HepG2 (cell line): ENCODE measurements around the gene IGFBP6. TPM values are rescaled to one million over a fixed set of nuclear protein-coding genes. Genes with fewer than 3 reads are reported as not detected.

Experiments used
- CCDC6 ChIP-seq: sonication (generic); formaldehyde crosslinking; IDR thresholded peaks from 2 replicates; pipeline ENCODE4 v1.8.1; 2022; ENCODE audit warnings: mild to moderate bottlenecking, missing genetic modification reagents, moderate library complexity
- HDAC1 ChIP-seq: sonication (generic); formaldehyde crosslinking; IDR thresholded peaks from 2 replicates; pipeline ENCODE4 v1.5.1; 2020; ENCODE audit warnings: mild to moderate bottlenecking, missing genetic modification reagents
- IKZF1 ChIP-seq: fragments of 450-650 bp; IDR thresholded peaks from 2 replicates; pipeline ENCODE4 v1.7.1; 2016
- MIXL1 ChIP-seq: IDR thresholded peaks from 2 replicates; pipeline ENCODE4 v1.6.1; 2016
- NPAS2 ChIP-seq: sonication (generic); formaldehyde crosslinking; IDR thresholded peaks from 2 replicates; pipeline ENCODE4 v1.8.0; 2022; ENCODE audit warnings: mild to moderate bottlenecking, missing genetic modification reagents, borderline replicate concordance
- PAWR ChIP-seq: sonication (generic); formaldehyde crosslinking; IDR thresholded peaks from 2 replicates; pipeline ENCODE4 v1.4.0; 2020; ENCODE audit warnings: missing genetic modification reagents, mild to moderate bottlenecking, borderline replicate concordance
- PHF21A ChIP-seq: sonication (generic); formaldehyde crosslinking; IDR thresholded peaks from 2 replicates; pipeline ENCODE4 v1.5.0; 2020; ENCODE audit warnings: mild to moderate bottlenecking, missing genetic modification reagents
- REPIN1 ChIP-seq: sonication (generic); formaldehyde crosslinking; IDR thresholded peaks from 2 replicates; pipeline ENCODE4 v1.8.0; 2022; ENCODE audit warnings: missing genetic modification reagents, low read depth, mild to moderate bottlenecking, borderline replicate concordance
- RXRB ChIP-seq: IDR thresholded peaks from 2 replicates; pipeline ENCODE4 v1.6.1; 2016; ENCODE audit warnings: borderline replicate concordance, missing genetic modification reagents, missing compliant biosample characterization
- YEATS2 ChIP-seq: sonication (generic); formaldehyde crosslinking; IDR thresholded peaks from 2 replicates; pipeline ENCODE4 v1.4.0; 2020; ENCODE audit warnings: missing genetic modification reagents, borderline replicate concordance
- ZNF382 ChIP-seq: sonication (generic); formaldehyde crosslinking; IDR thresholded peaks from 2 replicates; pipeline ENCODE4 v1.5.0; 2020; ENCODE audit warnings: missing genetic modification reagents, mild to moderate bottlenecking, borderline replicate concordance
- ZNF619 ChIP-seq: sonication (generic); formaldehyde crosslinking; IDR thresholded peaks from 2 replicates; pipeline ENCODE4 v1.4.0; 2020; ENCODE audit warnings: mild to moderate bottlenecking, missing genetic modification reagents
- ZNF720 ChIP-seq: sonication (generic); formaldehyde crosslinking; IDR thresholded peaks from 2 replicates; pipeline ENCODE4 v1.4.0; 2020; ENCODE audit warnings: missing genetic modification reagents
- polyA plus RNA-seq, 8 experiments: library from polyadenylated mRNA; depleted of rRNA in 3 of 8; stranded (reverse) in 7 of 8; unstranded in 1 of 8; fragments of >200 nt; fragmentation: Illumina TruSeq in 4 of 8; extraction: Trizol in 4 of 8; gene quantifications; 2 replicates each; pipeline versions ENCODE4 v1.2.1 to v1.2.3, GENCODE V29; 2011 to 2016; ENCODE audit warnings: low read depth in 4 of 8, missing spikeins in 1 of 8, mixed read lengths in 1 of 8; ENCODE audit not compliant: insufficient read depth in 1 of 8
- total RNA-seq, 5 experiments: library from RNA; depleted of rRNA; stranded (reverse); fragments of >200 nt; fragmentation: Illumina TruSeq; extraction: Trizol; gene quantifications; 2 replicates each; pipeline ENCODE4 v1.2.3, GENCODE V29; 2016; ENCODE audit warnings: low read depth in 1 of 5
- TF ChIP-seq, protein P1 (sequence below): sonication (generic); formaldehyde crosslinking; IDR thresholded peaks from 2 replicates; pipeline ENCODE4 v1.8.0; 2022; ENCODE audit warnings: missing genetic modification reagents, mild to moderate bottlenecking, moderate library complexity, borderline replicate concordance
- TF ChIP-seq, protein P2 (sequence below): IDR thresholded peaks from 2 replicates; pipeline ENCODE4 v1.4.0; 2020; ENCODE audit warnings: mild to moderate bottlenecking, missing genetic modification reagents
- TF ChIP-seq, protein P3 (sequence below): sonication (generic); formaldehyde crosslinking; IDR thresholded peaks from 2 replicates; pipeline ENCODE4 v1.4.0; 2020; ENCODE audit warnings: missing genetic modification reagents, borderline replicate concordance
- TF ChIP-seq, protein P4 (sequence below): sonication (generic); formaldehyde crosslinking; IDR thresholded peaks from 2 replicates; pipeline ENCODE4 v1.5.0; 2020; ENCODE audit warnings: missing genetic modification reagents
- TF ChIP-seq, protein P5 (sequence below): sonication (generic); formaldehyde crosslinking; IDR thresholded peaks from 2 replicates; pipeline ENCODE4 v1.4.0; 2020; ENCODE audit warnings: missing genetic modification reagents

Gene IGFBP6
- total and polyA plus RNA-seq, 2 of the 13 experiments (the other 11 are each of a cell fraction or from before 2014, with no cell fraction given), result 3.9 to 25.2 TPM

DNA sequence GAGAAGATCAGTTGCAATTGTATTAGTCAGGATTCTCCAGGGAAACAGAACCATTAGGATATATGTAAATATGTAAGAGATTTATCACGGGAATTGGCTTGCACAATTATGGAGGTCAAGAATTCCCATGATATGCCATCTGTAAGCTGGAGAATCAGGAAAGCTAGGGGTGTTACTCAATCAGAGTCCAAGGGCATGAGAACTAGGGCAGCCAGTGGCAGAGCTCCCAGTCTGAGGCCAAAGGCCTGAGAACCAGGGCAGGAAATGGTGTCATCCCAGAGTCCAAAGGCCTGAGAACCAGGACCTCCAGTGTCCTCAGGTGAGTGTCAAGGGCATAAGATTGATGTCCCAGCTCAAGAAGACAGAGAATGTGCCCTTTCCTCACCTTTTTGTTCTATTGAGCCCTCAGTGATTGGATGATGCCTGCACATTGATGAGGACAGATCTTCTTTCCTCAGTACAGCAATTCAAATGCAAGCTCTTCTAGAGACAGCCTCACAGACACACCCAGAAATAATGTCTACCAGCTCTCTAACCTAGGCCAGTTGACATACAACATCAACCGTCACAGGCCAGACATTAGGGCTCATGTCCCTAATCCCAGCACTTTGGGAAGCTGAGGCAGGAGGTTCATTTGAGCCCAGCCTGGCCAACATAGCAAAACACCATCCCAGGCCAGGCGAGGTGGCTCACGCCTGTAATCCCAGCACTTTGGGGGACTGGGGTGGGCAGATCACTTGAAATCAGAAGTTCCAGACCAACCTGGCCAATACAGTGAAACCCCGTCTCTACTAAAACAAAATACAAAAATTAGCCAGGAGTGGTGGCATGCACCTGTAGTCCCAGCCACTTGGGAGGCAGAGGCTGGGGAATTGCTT is 48.2 kb downstream of the IGFBP6 start (continued):
- peak; percentile 97 for TF ChIP-seq RXRB
- TF ChIP-seq, protein P1, sequence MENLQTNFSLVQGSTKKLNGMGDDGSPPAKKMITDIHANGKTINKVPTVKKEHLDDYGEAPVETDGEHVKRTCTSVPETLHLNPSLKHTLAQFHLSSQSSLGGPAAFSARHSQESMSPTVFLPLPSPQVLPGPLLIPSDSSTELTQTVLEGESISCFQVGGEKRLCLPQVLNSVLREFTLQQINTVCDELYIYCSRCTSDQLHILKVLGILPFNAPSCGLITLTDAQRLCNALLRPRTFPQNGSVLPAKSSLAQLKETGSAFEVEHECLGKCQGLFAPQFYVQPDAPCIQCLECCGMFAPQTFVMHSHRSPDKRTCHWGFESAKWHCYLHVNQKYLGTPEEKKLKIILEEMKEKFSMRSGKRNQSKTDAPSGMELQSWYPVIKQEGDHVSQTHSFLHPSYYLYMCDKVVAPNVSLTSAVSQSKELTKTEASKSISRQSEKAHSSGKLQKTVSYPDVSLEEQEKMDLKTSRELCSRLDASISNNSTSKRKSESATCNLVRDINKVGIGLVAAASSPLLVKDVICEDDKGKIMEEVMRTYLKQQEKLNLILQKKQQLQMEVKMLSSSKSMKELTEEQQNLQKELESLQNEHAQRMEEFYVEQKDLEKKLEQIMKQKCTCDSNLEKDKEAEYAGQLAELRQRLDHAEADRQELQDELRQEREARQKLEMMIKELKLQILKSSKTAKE (CRISPR knock-in tag), result peak; percentile 86
- TF ChIP-seq IKZF1, result no peak
- no peak for TF ChIP-seq ZNF619 (CRISPR knock-in tag)
- no peak for TF ChIP-seq ZNF720
- TF ChIP-seq, protein P2, sequence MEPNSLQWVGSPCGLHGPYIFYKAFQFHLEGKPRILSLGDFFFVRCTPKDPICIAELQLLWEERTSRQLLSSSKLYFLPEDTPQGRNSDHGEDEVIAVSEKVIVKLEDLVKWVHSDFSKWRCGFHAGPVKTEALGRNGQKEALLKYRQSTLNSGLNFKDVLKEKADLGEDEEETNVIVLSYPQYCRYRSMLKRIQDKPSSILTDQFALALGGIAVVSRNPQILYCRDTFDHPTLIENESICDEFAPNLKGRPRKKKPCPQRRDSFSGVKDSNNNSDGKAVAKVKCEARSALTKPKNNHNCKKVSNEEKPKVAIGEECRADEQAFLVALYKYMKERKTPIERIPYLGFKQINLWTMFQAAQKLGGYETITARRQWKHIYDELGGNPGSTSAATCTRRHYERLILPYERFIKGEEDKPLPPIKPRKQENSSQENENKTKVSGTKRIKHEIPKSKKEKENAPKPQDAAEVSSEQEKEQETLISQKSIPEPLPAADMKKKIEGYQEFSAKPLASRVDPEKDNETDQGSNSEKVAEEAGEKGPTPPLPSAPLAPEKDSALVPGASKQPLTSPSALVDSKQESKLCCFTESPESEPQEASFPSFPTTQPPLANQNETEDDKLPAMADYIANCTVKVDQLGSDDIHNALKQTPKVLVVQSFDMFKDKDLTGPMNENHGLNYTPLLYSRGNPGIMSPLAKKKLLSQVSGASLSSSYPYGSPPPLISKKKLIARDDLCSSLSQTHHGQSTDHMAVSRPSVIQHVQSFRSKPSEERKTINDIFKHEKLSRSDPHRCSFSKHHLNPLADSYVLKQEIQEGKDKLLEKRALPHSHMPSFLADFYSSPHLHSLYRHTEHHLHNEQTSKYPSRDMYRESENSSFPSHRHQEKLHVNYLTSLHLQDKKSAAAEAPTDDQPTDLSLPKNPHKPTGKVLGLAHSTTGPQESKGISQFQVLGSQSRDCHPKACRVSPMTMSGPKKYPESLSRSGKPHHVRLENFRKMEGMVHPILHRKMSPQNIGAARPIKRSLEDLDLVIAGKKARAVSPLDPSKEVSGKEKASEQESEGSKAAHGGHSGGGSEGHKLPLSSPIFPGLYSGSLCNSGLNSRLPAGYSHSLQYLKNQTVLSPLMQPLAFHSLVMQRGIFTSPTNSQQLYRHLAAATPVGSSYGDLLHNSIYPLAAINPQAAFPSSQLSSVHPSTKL, result peak; percentile 93
- no peak for TF ChIP-seq ZNF382 (CRISPR knock-in tag)
- TF ChIP-seq, protein P3, sequence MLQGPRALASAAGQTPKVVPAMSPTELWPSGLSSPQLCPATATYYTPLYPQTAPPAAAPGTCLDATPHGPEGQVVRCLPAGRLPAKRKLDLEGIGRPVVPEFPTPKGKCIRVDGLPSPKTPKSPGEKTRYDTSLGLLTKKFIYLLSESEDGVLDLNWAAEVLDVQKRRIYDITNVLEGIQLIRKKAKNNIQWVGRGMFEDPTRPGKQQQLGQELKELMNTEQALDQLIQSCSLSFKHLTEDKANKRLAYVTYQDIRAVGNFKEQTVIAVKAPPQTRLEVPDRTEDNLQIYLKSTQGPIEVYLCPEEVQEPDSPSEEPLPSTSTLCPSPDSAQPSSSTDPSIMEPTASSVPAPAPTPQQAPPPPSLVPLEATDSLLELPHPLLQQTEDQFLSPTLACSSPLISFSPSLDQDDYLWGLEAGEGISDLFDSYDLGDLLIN (CRISPR knock-in tag), result no peak
- TF ChIP-seq, protein P4, sequence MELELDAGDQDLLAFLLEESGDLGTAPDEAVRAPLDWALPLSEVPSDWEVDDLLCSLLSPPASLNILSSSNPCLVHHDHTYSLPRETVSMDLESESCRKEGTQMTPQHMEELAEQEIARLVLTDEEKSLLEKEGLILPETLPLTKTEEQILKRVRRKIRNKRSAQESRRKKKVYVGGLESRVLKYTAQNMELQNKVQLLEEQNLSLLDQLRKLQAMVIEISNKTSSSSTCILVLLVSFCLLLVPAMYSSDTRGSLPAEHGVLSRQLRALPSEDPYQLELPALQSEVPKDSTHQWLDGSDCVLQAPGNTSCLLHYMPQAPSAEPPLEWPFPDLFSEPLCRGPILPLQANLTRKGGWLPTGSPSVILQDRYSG (CRISPR knock-in tag), result no peak
- 0 out of 2 replicates have a peak, but pooled peaks have one; percentile 24 for TF ChIP-seq REPIN1 (CRISPR knock-in tag)
- TF ChIP-seq HDAC1 (CRISPR knock-in tag), result peak; percentile 75
- peak; percentile 43; the same call in 1 of the 2 replicates for TF ChIP-seq MIXL1 (CRISPR knock-in tag)
- no peak for TF ChIP-seq CCDC6
- TF ChIP-seq, protein P5, sequence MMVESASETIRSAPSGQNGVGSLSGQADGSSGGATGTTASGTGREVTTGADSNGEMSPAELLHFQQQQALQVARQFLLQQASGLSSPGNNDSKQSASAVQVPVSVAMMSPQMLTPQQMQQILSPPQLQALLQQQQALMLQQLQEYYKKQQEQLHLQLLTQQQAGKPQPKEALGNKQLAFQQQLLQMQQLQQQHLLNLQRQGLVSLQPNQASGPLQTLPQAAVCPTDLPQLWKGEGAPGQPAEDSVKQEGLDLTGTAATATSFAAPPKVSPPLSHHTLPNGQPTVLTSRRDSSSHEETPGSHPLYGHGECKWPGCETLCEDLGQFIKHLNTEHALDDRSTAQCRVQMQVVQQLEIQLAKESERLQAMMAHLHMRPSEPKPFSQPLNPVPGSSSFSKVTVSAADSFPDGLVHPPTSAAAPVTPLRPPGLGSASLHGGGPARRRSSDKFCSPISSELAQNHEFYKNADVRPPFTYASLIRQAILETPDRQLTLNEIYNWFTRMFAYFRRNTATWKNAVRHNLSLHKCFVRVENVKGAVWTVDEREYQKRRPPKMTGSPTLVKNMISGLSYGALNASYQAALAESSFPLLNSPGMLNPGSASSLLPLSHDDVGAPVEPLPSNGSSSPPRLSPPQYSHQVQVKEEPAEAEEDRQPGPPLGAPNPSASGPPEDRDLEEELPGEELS (CRISPR knock-in tag), result no peak
- TF ChIP-seq YEATS2 (CRISPR knock-in tag), result no peak; the same call in 1 of the 2 replicates
- TF ChIP-seq NPAS2, result no peak
- peak; percentile 20; the same call in 1 of the 2 replicates for TF ChIP-seq PHF21A
- TF ChIP-seq PAWR (CRISPR knock-in tag), result no peak
